Stomach smooth muscle (tissue), 2 donors: ENCODE data around the gene DVL1.

Experiments
- H3K27ac ChIP-seq: one replicate; pipeline ENCODE4 v1.7.0; 2013; ENCODE audit warnings: mild to moderate bottlenecking, low read length, inconsistent platforms
- H3K27me3 ChIP-seq, 2 donors: one replicate each; pipeline ENCODE4 v1.7.0; 2013; ENCODE audit warnings: low read length in 2 of 2; ENCODE audit not compliant: insufficient read depth in 2 of 2, control insufficient read depth in 1 of 2
- H3K36me3 ChIP-seq, 2 donors: one replicate each; pipeline ENCODE4 v1.7.0; 2013; ENCODE audit warnings: low read length in 2 of 2; ENCODE audit not compliant: control insufficient read depth in 2 of 2, insufficient read depth in 2 of 2
- H3K4me1 ChIP-seq: one replicate; pipeline ENCODE4 v1.7.0; 2013; ENCODE audit warnings: low read length; ENCODE audit not compliant: control insufficient read depth, insufficient read depth
- H3K4me3 ChIP-seq, 2 donors: one replicate each; pipeline ENCODE4 v1.7.0; 2013; ENCODE audit warnings: low read length in 2 of 2
- H3K9ac ChIP-seq, 2 donors: one replicate each; pipeline ENCODE4 v1.7.0; 2013; ENCODE audit warnings: low read length in 2 of 2, mild to moderate bottlenecking in 1 of 2
- H3K9me3 ChIP-seq, 2 donors: one replicate each; pipeline ENCODE4 v1.7.0; 2013; ENCODE audit warnings: low read length in 2 of 2; ENCODE audit not compliant: control insufficient read depth in 2 of 2
- donor health status: healthy.
- donor health status: Pancreatic carcinoma.

Gene DVL1

GRCh38 chr1:1293263-1294249, 55.7 kb downstream of the DVL1 start:
- no peak overlapping the region for H3K27ac ChIP-seq
- peaks cover 6 to 7% of the 10 kb centered on the region in 2 donors for H3K36me3 ChIP-seq

GRCh38 chr1:1292851-1293250, 56.4 kb downstream of the DVL1 start:
- H3K27me3 ChIP-seq = no peaks in the 10 kb centered on the region
- no peaks in the 10 kb centered on the region for H3K9me3 ChIP-seq
- H3K36me3 ChIP-seq = peaks cover 6 to 7% of the 10 kb centered on the region in 2 donors
- H3K27ac ChIP-seq = no peak overlapping the region
- H3K4me1 ChIP-seq = peaks cover 9% of the 10 kb centered on the region
- H3K9ac ChIP-seq = no peak overlapping the region
- no peak overlapping the region for H3K4me3 ChIP-seq

More at GRCh38 chr1:1293263-1294249, 55.7 kb downstream of the DVL1 start:
- no peak overlapping the region for H3K9ac ChIP-seq
- H3K9me3 ChIP-seq = no peaks in the 10 kb centered on the region
- peaks cover 9% of the 10 kb centered on the region for H3K4me1 ChIP-seq
- H3K4me3 ChIP-seq = no peak overlapping the region
- H3K27me3 ChIP-seq = no peaks in the 10 kb centered on the region

- Histone ChIP-seq H3K27me3 (peaks cover 3% of the 10 kb centered on the region in 2 donors), H3K27ac (no peak overlapping the region), H3K9me3 (no peaks in the 10 kb centered on the region), H3K9ac (no peak overlapping the region), H3K4me1 (peaks cover 9% of the 10 kb centered on the region), H3K36me3 (peaks cover 6 to 7% of the 10 kb centered on the region in 2 donors), H3K4me3 (no peak overlapping the region)
Measured at GRCh38 chr1:1292442-1292779, 56.8 kb downstream of the DVL1 start.

- Histone ChIP-seq H3K27ac (no peak overlapping the region), H3K4me1 (peaks cover 9% of the 10 kb centered on the region), H3K4me3 (no peak overlapping the region), H3K9ac (no peak overlapping the region), H3K9me3 (no peaks in the 10 kb centered on the region), H3K36me3 (peaks cover 5 to 6% of the 10 kb centered on the region in 2 donors), H3K27me3 (peaks cover 6 to 9% of the 10 kb centered on the region in 2 donors)
Measured at GRCh38 chr1:1291548-1292441, 57.4 kb downstream of the DVL1 start.

- Histone ChIP-seq H3K36me3 (peaks cover 3 to 6% of the 10 kb centered on the region in 2 donors), H3K4me1 (peaks cover 9% of the 10 kb centered on the region), H3K27me3 (peaks cover 9 to 13% of the 10 kb centered on the region in 2 donors), H3K9me3 (no peaks in the 10 kb centered on the region), H3K27ac (no peak overlapping the region), H3K9ac (no peak overlapping the region), H3K4me3 (no peak overlapping the region)
Measured at GRCh38 chr1:1291023-1291528, 58.1 kb downstream of the DVL1 start.

- Histone ChIP-seq H3K9me3 (no peaks in the 10 kb centered on the region), H3K9ac (no peak overlapping the region), H3K36me3 (peaks cover under 1 to 2% of the 10 kb centered on the region in 2 donors), H3K4me3 (no peak overlapping the region), H3K4me1 (peaks cover 9% of the 10 kb centered on the region), H3K27ac (no peak overlapping the region), H3K27me3 (peaks cover 13 to 14% of the 10 kb centered on the region in 2 donors)
Measured at GRCh38 chr1:1290238-1290731, 58.9 kb downstream of the DVL1 start.

- Histone ChIP-seq H3K4me1 (peaks cover 9% of the 10 kb centered on the region), H3K27ac (no peak overlapping the region), H3K27me3 (peaks cover 13 to 17% of the 10 kb centered on the region in 2 donors), H3K9ac (no peak overlapping the region), H3K36me3 (no peaks in the 10 kb centered on the region), H3K9me3 (no peaks in the 10 kb centered on the region), H3K4me3 (no peak overlapping the region)
Measured at GRCh38 chr1:1287288-1288110, 61.7 kb downstream of the DVL1 start.

GRCh38 chr1:1286313-1287261, 62.6 kb downstream of the DVL1 start:
- Histone ChIP-seq H3K4me1 (peaks cover 4% of the 10 kb centered on the region), H3K27ac (no peak overlapping the region), H3K27me3 (peaks cover 13 to 17% of the 10 kb centered on the region in 2 donors), H3K9ac (no peak overlapping the region), H3K36me3 (no peaks in the 10 kb centered on the region), H3K9me3 (no peaks in the 10 kb centered on the region), H3K4me3 (no peak overlapping the region)

- no peak overlapping the region for H3K27ac ChIP-seq
- no peak overlapping the region for H3K9ac ChIP-seq
- no peaks in the 10 kb centered on the region for H3K9me3 ChIP-seq
- peaks cover 13 to 17% of the 10 kb centered on the region in 2 donors for H3K27me3 ChIP-seq
- no peak overlapping the region for H3K4me3 ChIP-seq
- H3K36me3 ChIP-seq = no peaks in the 10 kb centered on the region
- no peaks in the 10 kb centered on the region for H3K4me1 ChIP-seq
Measured at GRCh38 chr1:1285611-1286311, 63.5 kb downstream of the DVL1 start.
